KMS-11 (cell line): Measurements from ENCODE around the gene ODAD4.

Experiments used
- H2AFZ ChIP-seq: fragments of 200-600 bp; sonication (generic); 2 replicates; pipeline ENCODE4 v1.6.1; 2016; ENCODE audit warnings: antibody characterized with exemption, mixed run types, low read depth
- H3K27ac ChIP-seq: fragments of 200-600 bp; sonication (generic); 2 replicates; pipeline ENCODE4 v1.6.1; 2016; ENCODE audit warnings: mild to moderate bottlenecking, mixed run types
- H3K27me3 ChIP-seq: fragments of 200-600 bp; sonication (generic); 2 replicates; pipeline ENCODE4 v1.6.1; 2017; ENCODE audit warnings: mild to moderate bottlenecking, low read depth, mixed run types, moderate library complexity; ENCODE audit not compliant: insufficient read depth
- H3K36me3 ChIP-seq: fragments of 200-600 bp; sonication (generic); 2 replicates; pipeline ENCODE4 v1.6.1; 2017; ENCODE audit warnings: mild to moderate bottlenecking, mixed run types; ENCODE audit not compliant: insufficient read depth
- H3K4me1 ChIP-seq: fragments of 200-600 bp; sonication (generic); 2 replicates; pipeline ENCODE4 v1.6.1; 2016; ENCODE audit warnings: mild to moderate bottlenecking, low read depth, mixed run types; ENCODE audit not compliant: poor library complexity, severe bottlenecking
- H3K4me2 ChIP-seq: fragments of 200-600 bp; sonication (generic); 2 replicates; pipeline ENCODE4 v1.7.0; 2016; ENCODE audit warnings: mild to moderate bottlenecking, mixed run types
- H3K4me3 ChIP-seq: fragments of 200-600 bp; sonication (generic); IDR thresholded peaks from 2 replicates; pipeline ENCODE4 v1.6.1; 2017; ENCODE audit warnings: low read depth, low read length, mixed read lengths; ENCODE audit not compliant: insufficient read depth
- H3K79me2 ChIP-seq: fragments of 200-600 bp; sonication (generic); 2 replicates; pipeline ENCODE4 v1.6.1; 2016; ENCODE audit warnings: low read depth, mixed run types; ENCODE audit not compliant: insufficient read depth
- H3K9ac ChIP-seq: fragments of 200-600 bp; sonication (generic); 2 replicates; pipeline ENCODE4 v1.6.1; 2016; ENCODE audit warnings: mild to moderate bottlenecking, mixed run types
- H4K20me1 ChIP-seq: fragments of 200-600 bp; sonication (generic); 2 replicates; pipeline ENCODE4 v1.6.1; 2016; ENCODE audit warnings: mild to moderate bottlenecking, mixed run types; ENCODE audit not compliant: insufficient read depth
- TF ChIP-seq, protein P1 (sequence below): fragments of 200-600 bp; sonication (generic); conservative IDR thresholded peaks from 2 replicates; pipeline ENCODE4 v1.6.1; 2017; ENCODE audit warnings: low read depth, mild to moderate bottlenecking, antibody characterized with exemption, low read length, moderate library complexity, mixed read lengths

ODAD4 gene

DNA sequence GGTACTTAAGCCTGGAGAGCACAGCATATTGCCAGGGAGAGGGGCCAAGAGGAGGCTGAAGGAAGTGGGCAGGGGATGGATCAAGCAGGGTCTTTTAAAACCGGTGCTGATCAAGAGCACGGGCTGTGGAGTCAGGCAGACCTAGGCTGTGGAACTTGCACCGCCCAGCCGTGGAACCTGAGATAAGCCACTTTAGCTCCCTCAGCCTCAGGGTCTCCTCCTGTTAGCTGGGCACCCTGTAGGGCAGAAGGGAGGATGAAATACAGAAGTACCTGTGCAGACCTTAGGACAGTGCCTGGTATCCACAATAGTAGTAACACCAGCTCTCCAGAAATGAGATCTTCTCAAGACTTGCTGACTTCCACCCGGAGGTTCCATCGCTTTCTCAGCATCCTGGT, 9.3 kb downstream of the ODAD4 start:
- H4K20me1 ChIP-seq: no peaks in the 10 kb centered on the region
- no peak overlapping the region for H2AFZ ChIP-seq
- no peak overlapping the region for H3K9ac ChIP-seq
- no peaks in the 10 kb centered on the region for H3K36me3 ChIP-seq
- H3K4me1 ChIP-seq: peaks cover 24% of the 10 kb centered on the region
- no peaks in the 10 kb centered on the region for H3K79me2 ChIP-seq
- no peak overlapping the region for H3K4me2 ChIP-seq
- H3K27ac ChIP-seq: no peak overlapping the region
- H3K27me3 ChIP-seq: no peaks in the 10 kb centered on the region
- H3K4me3 ChIP-seq: no peak overlapping the region
- TF ChIP-seq, protein P1, sequence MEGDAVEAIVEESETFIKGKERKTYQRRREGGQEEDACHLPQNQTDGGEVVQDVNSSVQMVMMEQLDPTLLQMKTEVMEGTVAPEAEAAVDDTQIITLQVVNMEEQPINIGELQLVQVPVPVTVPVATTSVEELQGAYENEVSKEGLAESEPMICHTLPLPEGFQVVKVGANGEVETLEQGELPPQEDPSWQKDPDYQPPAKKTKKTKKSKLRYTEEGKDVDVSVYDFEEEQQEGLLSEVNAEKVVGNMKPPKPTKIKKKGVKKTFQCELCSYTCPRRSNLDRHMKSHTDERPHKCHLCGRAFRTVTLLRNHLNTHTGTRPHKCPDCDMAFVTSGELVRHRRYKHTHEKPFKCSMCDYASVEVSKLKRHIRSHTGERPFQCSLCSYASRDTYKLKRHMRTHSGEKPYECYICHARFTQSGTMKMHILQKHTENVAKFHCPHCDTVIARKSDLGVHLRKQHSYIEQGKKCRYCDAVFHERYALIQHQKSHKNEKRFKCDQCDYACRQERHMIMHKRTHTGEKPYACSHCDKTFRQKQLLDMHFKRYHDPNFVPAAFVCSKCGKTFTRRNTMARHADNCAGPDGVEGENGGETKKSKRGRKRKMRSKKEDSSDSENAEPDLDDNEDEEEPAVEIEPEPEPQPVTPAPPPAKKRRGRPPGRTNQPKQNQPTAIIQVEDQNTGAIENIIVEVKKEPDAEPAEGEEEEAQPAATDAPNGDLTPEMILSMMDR: no peak

DNA sequence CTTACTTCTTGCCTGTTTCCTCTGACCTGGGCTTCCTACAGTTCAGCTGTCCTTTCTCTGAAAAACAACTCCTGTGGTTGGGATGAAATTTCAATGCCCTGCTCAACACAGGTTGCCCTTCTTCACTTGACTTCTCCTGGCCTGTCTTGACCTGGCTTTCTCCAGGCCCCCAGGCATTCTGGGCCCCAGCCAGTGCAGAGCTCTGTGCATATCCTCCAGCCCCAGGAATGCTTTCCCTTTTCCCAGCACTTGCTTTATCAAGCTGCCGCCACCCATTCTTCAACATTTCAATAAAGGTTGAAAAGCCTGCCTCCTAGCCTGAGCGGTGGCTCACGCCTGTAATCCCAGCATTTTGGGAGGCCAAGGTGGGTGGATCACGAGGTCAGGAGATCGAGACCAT, 10.8 kb downstream of the ODAD4 start:
- Histone ChIP-seq H3K9ac (no peak overlapping the region), H2AFZ (no peak overlapping the region), H3K4me1 (peaks cover 22% of the 10 kb centered on the region), H3K36me3 (no peaks in the 10 kb centered on the region), H3K79me2 (no peaks in the 10 kb centered on the region), H3K4me2 (no peak overlapping the region), H4K20me1 (no peaks in the 10 kb centered on the region), H3K27ac (no peak overlapping the region), H3K4me3 (no peak overlapping the region), H3K27me3 (no peaks in the 10 kb centered on the region)
- TF ChIP-seq, protein P1: no peak

DNA sequence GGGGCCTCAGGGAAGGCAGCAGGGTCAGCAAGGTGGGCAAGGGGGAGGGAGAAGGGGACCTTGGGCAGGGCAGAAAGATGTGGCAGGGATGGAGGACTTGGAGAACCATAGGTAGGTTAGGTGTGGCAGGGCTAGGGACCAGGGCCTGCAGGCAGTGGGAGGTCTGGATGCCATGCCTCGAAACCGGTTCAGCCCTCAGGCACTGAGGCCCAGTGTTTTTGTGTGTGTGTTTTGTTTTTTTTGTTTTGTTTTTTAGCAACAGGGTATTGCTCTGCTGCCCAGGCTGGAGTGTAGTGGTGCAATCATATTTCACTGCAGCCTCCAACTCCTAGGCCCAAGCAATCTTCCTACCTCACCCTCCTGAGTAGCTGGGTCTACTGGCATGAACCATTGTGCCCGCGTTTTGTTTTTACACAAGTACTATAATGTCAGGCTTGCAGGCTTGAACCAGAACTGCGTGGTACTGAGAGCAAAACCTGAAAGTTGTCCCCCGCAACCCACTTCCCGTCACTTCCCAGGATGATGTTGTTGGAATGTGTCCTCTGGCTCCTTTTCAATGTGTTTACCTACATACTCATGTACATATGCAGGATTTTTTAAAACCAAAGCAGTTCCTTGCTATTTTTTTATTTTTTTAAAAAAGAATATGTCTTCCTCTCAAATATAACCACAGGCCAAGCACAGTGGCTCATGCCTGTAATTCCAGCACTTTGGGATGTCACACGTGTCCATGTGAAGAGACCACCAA, 12.4 kb downstream of the ODAD4 start:
- Histone ChIP-seq H2AFZ (no peak overlapping the region), H3K4me2 (no peak overlapping the region), H3K36me3 (no peaks in the 10 kb centered on the region), H3K4me1 (peaks cover 5% of the 10 kb centered on the region), H3K27me3 (no peaks in the 10 kb centered on the region), H3K79me2 (no peaks in the 10 kb centered on the region), H3K4me3 (no peak overlapping the region), H3K27ac (no peak overlapping the region), H4K20me1 (no peaks in the 10 kb centered on the region), H3K9ac (no peak overlapping the region)
- TF ChIP-seq, protein P1: no peak

DNA sequence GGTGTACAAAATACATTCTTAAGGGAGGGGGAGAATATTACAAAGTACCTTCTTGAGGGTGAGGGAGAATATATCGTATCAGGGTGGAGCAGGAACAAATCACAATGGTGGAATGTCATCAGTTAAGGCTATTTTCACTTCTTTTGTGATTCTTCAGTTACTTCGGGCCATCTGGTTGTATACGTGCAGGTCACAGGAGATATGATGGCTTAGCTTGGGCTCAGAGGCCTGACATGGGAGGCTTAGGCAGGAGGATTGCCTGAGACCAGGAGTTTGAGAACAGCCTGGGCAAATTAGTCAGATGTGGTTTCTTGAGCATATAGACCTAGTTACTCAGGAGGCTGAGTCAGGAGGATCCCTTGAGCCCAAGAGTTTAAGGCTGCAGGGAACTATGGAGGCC, 13.1 kb downstream of the ODAD4 start:
- H4K20me1 ChIP-seq: no peaks in the 10 kb centered on the region
- no peaks in the 10 kb centered on the region for H3K79me2 ChIP-seq
- no peak overlapping the region for H3K9ac ChIP-seq
- no peak overlapping the region for H3K27ac ChIP-seq
- no peaks in the 10 kb centered on the region for H3K36me3 ChIP-seq
- no peak overlapping the region for H3K4me3 ChIP-seq
- H3K4me2 ChIP-seq: no peak overlapping the region
- H2AFZ ChIP-seq: no peak overlapping the region
- no peaks in the 10 kb centered on the region for H3K4me1 ChIP-seq
- TF ChIP-seq, protein P1: no peak
- H3K27me3 ChIP-seq: no peaks in the 10 kb centered on the region
